NB4 (cell line): ENCODE results near the gene ENTR1.

Experiments used
- MAX ChIP-seq: IDR thresholded peaks from 2 replicates; pipeline ENCODE4 v1.6.1; 2011; ENCODE audit warnings: low read depth, low read length
- MYC ChIP-seq: IDR thresholded peaks from 2 replicates; pipeline ENCODE4 v1.6.1; 2011; ENCODE audit warnings: low read depth, low read length
- POLR2A ChIP-seq: IDR thresholded peaks from 2 replicates; pipeline ENCODE4 v1.6.1; 2011; ENCODE audit warnings: mild to moderate bottlenecking; ENCODE audit not compliant: insufficient read length; ENCODE audit errors: extremely low read depth
- TF ChIP-seq, protein P1 (sequence below): IDR thresholded peaks from one replicate; pipeline ENCODE4 v1.5.1; 2012; ENCODE audit warnings: low read depth, low read length

GRCh38 chr9:136377341-136378169 is 32.9 kb downstream of the ENTR1 start:
- peak; percentile 32 for TF ChIP-seq POLR2A
- TF ChIP-seq, protein P1, sequence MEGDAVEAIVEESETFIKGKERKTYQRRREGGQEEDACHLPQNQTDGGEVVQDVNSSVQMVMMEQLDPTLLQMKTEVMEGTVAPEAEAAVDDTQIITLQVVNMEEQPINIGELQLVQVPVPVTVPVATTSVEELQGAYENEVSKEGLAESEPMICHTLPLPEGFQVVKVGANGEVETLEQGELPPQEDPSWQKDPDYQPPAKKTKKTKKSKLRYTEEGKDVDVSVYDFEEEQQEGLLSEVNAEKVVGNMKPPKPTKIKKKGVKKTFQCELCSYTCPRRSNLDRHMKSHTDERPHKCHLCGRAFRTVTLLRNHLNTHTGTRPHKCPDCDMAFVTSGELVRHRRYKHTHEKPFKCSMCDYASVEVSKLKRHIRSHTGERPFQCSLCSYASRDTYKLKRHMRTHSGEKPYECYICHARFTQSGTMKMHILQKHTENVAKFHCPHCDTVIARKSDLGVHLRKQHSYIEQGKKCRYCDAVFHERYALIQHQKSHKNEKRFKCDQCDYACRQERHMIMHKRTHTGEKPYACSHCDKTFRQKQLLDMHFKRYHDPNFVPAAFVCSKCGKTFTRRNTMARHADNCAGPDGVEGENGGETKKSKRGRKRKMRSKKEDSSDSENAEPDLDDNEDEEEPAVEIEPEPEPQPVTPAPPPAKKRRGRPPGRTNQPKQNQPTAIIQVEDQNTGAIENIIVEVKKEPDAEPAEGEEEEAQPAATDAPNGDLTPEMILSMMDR, result no peak
- peak; percentile 32; the same call in 1 of the 2 replicates for TF ChIP-seq MAX
- TF ChIP-seq MYC, result peak; percentile 39; the same call in 1 of the 2 replicates
